HepG2 (cell line): Measurements from ENCODE around the gene LRR1. TPM values are rescaled to one million over a fixed set of nuclear protein-coding genes. Genes with fewer than 3 reads are reported as not detected.

ENCODE experiments used
- HNRNPUL1 ChIP-seq: fragments of 200-400 bp; formaldehyde crosslinking; IDR thresholded peaks from 2 replicates; pipeline ENCODE4 v1.6.1; 2017; ENCODE audit warnings: low read depth, mild to moderate bottlenecking, low read length, moderate library complexity
- MED1 ChIP-seq: sonication (generic); formaldehyde crosslinking; IDR thresholded peaks from 2 replicates; pipeline ENCODE4 v1.4.0; 2020; ENCODE audit warnings: missing genetic modification reagents
- RORA ChIP-seq: sonication (generic); formaldehyde crosslinking; IDR thresholded peaks from 2 replicates; pipeline ENCODE4 v1.5.0; 2020; ENCODE audit warnings: mild to moderate bottlenecking, missing genetic modification reagents, moderate library complexity
- SALL2 ChIP-seq: sonication (generic); formaldehyde crosslinking; IDR thresholded peaks from 2 replicates; pipeline ENCODE4 v1.8.1; 2023; ENCODE audit warnings: mild to moderate bottlenecking, missing genetic modification reagents, inconsistent platforms
- SRSF4 ChIP-seq: fragments of 200-400 bp; formaldehyde crosslinking; IDR thresholded peaks from one replicate; pipeline ENCODE4 v1.6.1; 2018; ENCODE audit warnings: mild to moderate bottlenecking, low read depth, low read length, moderate library complexity; ENCODE audit not compliant: poor library complexity, severe bottlenecking
- SRSF9 ChIP-seq: fragments of 200-400 bp; formaldehyde crosslinking; IDR thresholded peaks from 2 replicates; pipeline ENCODE4 v1.6.1; 2018; ENCODE audit warnings: borderline replicate concordance, mild to moderate bottlenecking, low read depth, low read length; ENCODE audit not compliant: insufficient read depth, poor library complexity, severe bottlenecking
- YEATS2 ChIP-seq: sonication (generic); formaldehyde crosslinking; IDR thresholded peaks from 2 replicates; pipeline ENCODE4 v1.4.0; 2020; ENCODE audit warnings: missing genetic modification reagents, borderline replicate concordance
- ZNF205 ChIP-seq: IDR thresholded peaks from 2 replicates; pipeline ENCODE4 v1.6.1; 2018; ENCODE audit warnings: missing biosample characterization, missing genetic modification reagents
- ZNF547 ChIP-seq: sonication (generic); formaldehyde crosslinking; IDR thresholded peaks from 2 replicates; pipeline ENCODE4 v1.5.1; 2020; ENCODE audit warnings: mild to moderate bottlenecking, missing genetic modification reagents
- ZNF605 ChIP-seq: sonication (generic); formaldehyde crosslinking; IDR thresholded peaks from 2 replicates; pipeline ENCODE4 v1.8.0; 2022; ENCODE audit warnings: mild to moderate bottlenecking, missing genetic modification reagents
- ZNF768 ChIP-seq: sonication (generic); formaldehyde crosslinking; IDR thresholded peaks from 2 replicates; pipeline ENCODE4 v1.4.0; 2020; ENCODE audit warnings: missing genetic modification reagents
- ZNF775 ChIP-seq: sonication (generic); formaldehyde crosslinking; IDR thresholded peaks from 2 replicates; pipeline ENCODE4 v1.4.0; 2020; ENCODE audit warnings: missing genetic modification reagents, mild to moderate bottlenecking, moderate library complexity, borderline replicate concordance
- polyA plus RNA-seq, 8 experiments: library from polyadenylated mRNA; depleted of rRNA in 3 of 8; stranded (reverse) in 7 of 8; unstranded in 1 of 8; fragments of >200 nt; fragmentation: Illumina TruSeq in 4 of 8; extraction: Trizol in 4 of 8; gene quantifications; 2 replicates each; pipeline versions ENCODE4 v1.2.1 to v1.2.3, GENCODE V29; 2011 to 2016; ENCODE audit warnings: low read depth in 4 of 8, missing spikeins in 1 of 8, mixed read lengths in 1 of 8; ENCODE audit not compliant: insufficient read depth in 1 of 8
- total RNA-seq, 5 experiments: library from RNA; depleted of rRNA; stranded (reverse); fragments of >200 nt; fragmentation: Illumina TruSeq; extraction: Trizol; gene quantifications; 2 replicates each; pipeline ENCODE4 v1.2.3, GENCODE V29; 2016; ENCODE audit warnings: low read depth in 1 of 5
- TF ChIP-seq, protein P1 (sequence below): sonication (generic); formaldehyde crosslinking; conservative IDR thresholded peaks from 2 replicates; pipeline ENCODE4 v1.4.0; 2020; ENCODE audit warnings: missing genetic modification reagents
- TF ChIP-seq, protein P2 (sequence below): sonication (generic); formaldehyde crosslinking; conservative IDR thresholded peaks from 2 replicates; pipeline ENCODE4 v1.4.0; 2020; ENCODE audit warnings: missing genetic modification reagents
- TF ChIP-seq, protein P3 (sequence below): sonication (generic); formaldehyde crosslinking; IDR thresholded peaks from 2 replicates; pipeline ENCODE4 v1.5.0; 2020; ENCODE audit warnings: missing genetic modification reagents, mild to moderate bottlenecking, borderline replicate concordance
- TF ChIP-seq, protein P4 (sequence below): sonication (generic); formaldehyde crosslinking; IDR thresholded peaks from 2 replicates; pipeline ENCODE4 v1.5.0; 2020; ENCODE audit warnings: missing genetic modification reagents

Gene LRR1
- total and polyA plus RNA-seq, 2 of the 13 experiments (the other 11 are each of a cell fraction or from before 2014, with no cell fraction given): 7.0 to 36.2 TPM

DNA sequence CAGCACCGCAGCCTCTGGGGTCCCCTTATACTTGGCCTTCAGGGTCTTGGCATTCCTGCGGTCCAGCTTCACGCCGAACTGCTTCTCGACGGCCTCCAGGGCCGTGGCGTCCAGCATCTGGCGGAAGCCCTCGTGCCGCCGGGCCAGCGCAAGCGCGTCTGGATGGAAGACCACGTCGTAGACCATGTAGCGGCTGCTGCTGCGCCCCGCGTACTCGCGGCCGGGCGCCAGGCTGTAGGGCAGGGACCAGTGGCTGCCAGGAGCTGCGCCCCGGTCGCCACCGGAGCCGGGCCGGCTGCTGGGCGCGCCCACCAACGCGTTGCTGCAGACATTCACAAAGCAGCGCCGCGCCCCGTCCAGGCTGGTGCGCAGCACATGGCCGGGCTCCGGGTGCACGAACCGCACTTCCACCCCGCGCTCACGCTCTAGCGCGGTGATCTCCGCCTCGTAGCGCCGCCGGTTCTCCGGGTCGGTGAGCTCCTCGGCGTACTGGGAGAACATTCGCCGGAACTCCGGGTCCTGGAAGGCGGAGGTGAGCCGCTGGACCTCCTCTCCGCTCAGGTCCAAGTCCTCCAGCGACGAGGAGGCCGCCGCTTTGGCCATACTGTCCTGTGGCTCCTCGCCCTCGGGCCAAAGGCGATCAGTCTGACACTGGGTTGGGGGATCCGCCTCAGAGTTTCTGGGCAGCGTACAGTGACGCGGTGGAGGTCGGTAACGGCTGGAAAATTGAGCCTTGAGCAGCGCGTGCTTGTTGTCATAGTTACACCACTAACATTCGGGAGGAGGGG, 36.0 kb downstream of the LRR1 start, which contains the start of gene DNAAF2 (continued):
- TF ChIP-seq, protein P1, sequence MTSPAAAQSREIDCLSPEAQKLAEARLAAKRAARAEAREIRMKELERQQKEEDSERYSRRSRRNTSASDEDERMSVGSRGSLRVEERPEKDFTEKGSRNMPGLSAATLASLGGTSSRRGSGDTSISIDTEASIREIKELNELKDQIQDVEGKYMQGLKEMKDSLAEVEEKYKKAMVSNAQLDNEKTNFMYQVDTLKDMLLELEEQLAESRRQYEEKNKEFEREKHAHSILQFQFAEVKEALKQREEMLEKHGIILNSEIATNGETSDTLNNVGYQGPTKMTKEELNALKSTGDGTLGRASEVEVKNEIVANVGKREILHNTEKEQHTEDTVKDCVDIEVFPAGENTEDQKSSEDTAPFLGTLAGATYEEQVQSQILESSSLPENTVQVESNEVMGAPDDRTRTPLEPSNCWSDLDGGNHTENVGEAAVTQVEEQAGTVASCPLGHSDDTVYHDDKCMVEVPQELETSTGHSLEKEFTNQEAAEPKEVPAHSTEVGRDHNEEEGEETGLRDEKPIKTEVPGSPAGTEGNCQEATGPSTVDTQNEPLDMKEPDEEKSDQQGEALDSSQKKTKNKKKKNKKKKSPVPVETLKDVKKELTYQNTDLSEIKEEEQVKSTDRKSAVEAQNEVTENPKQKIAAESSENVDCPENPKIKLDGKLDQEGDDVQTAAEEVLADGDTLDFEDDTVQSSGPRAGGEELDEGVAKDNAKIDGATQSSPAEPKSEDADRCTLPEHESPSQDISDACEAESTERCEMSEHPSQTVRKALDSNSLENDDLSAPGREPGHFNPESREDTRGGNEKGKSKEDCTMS (CRISPR knock-in tag): no peak
- TF ChIP-seq, protein P2, sequence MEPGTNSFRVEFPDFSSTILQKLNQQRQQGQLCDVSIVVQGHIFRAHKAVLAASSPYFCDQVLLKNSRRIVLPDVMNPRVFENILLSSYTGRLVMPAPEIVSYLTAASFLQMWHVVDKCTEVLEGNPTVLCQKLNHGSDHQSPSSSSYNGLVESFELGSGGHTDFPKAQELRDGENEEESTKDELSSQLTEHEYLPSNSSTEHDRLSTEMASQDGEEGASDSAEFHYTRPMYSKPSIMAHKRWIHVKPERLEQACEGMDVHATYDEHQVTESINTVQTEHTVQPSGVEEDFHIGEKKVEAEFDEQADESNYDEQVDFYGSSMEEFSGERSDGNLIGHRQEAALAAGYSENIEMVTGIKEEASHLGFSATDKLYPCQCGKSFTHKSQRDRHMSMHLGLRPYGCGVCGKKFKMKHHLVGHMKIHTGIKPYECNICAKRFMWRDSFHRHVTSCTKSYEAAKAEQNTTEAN (CRISPR knock-in tag): peak; percentile 59
- no peak for TF ChIP-seq YEATS2 (CRISPR knock-in tag)
- no peak for TF ChIP-seq ZNF205
- no peak; the same call in 1 of the 2 replicates for TF ChIP-seq MED1
- TF ChIP-seq, protein P3, sequence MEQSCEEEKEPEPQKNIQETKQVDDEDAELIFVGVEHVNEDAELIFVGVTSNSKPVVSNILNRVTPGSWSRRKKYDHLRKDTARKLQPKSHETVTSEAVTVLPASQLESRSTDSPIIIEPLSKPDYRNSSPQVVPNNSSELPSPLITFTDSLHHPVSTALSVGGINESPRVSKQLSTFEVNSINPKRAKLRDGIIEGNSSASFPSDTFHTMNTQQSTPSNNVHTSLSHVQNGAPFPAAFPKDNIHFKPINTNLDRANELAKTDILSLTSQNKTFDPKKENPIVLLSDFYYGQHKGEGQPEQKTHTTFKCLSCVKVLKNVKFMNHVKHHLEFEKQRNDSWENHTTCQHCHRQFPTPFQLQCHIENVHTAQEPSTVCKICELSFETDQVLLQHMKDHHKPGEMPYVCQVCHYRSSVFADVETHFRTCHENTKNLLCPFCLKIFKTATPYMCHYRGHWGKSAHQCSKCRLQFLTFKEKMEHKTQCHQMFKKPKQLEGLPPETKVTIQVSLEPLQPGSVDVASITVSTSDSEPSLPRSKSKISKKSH (CRISPR knock-in tag): peak; percentile 41; the same call in 1 of the 2 replicates
- 0 out of 2 replicates have a peak, but pooled peaks have one; percentile 58 for TF ChIP-seq ZNF775 (CRISPR knock-in tag)
- TF ChIP-seq ZNF768 (CRISPR knock-in tag): no peak
- TF ChIP-seq ZNF605 (CRISPR knock-in tag): 0 out of 2 replicates have a peak, but pooled peaks have one; percentile 11
- TF ChIP-seq RORA (CRISPR knock-in tag): no peak
- TF ChIP-seq, protein P4, sequence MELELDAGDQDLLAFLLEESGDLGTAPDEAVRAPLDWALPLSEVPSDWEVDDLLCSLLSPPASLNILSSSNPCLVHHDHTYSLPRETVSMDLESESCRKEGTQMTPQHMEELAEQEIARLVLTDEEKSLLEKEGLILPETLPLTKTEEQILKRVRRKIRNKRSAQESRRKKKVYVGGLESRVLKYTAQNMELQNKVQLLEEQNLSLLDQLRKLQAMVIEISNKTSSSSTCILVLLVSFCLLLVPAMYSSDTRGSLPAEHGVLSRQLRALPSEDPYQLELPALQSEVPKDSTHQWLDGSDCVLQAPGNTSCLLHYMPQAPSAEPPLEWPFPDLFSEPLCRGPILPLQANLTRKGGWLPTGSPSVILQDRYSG (CRISPR knock-in tag): peak; percentile 66; the same call in 1 of the 2 replicates
- TF ChIP-seq SRSF9: no peak
- TF ChIP-seq SRSF4: no peak
- TF ChIP-seq ZNF547 (CRISPR knock-in tag): no peak
- TF ChIP-seq HNRNPUL1: no peak
- no peak; the same call in 1 of the 2 replicates for TF ChIP-seq SALL2 (CRISPR knock-in tag)
